ENCODE measurements around the gene MAT1A.
"Not testable (repeated sequence)": the region's sequence is repeated elsewhere in the genome, so short reads cannot be mapped to it uniquely, and the experiment has no call there.

The MAT1A gene

GRCh38 chr10:80289451-80290287, at the start of gene MAT1A:
Gene MAT1A (minus strand): TSS chr10:80289658. CDS start chr10:80289423, 235 bp downstream.
- no peak for DNase-seq

- DNase-seq = no peak
These were observed 44.5 kb upstream of the MAT1A start for GRCh38 chr10:80333983-80334382.

- no peak for DNase-seq
These were observed 35.5 kb upstream of the MAT1A start for GRCh38 chr10:80324891-80325364.

GRCh38 chr10:80324086-80324485, 34.6 kb upstream of the MAT1A start:
- no peak for DNase-seq

- DNase-seq = no peak
These were observed 33.9 kb upstream of the MAT1A start for GRCh38 chr10:80323311-80323710.

GRCh38 chr10:80322711-80323110, 33.3 kb upstream of the MAT1A start:
- DNase-seq = no peak

- no peak for DNase-seq
These were observed 32.7 kb upstream of the MAT1A start for GRCh38 chr10:80322158-80322557.

GRCh38 chr10:80321183-80321582, 31.7 kb upstream of the MAT1A start:
- DNase-seq = no peak

- DNase-seq = no peak
These were observed 30.9 kb upstream of the MAT1A start for GRCh38 chr10:80320377-80320776.

- no peak for DNase-seq
These were observed 30.4 kb upstream of the MAT1A start for GRCh38 chr10:80319725-80320290.

GRCh38 chr10:80319318-80319717, 29.9 kb upstream of the MAT1A start:
- no peak for DNase-seq

GRCh38 chr10:80318742-80319141, 29.3 kb upstream of the MAT1A start:
- no peak for DNase-seq

- DNase-seq = no peak
These were observed 25.9 kb upstream of the MAT1A start for GRCh38 chr10:80315391-80315790.

GRCh38 chr10:80313523-80313922, 24.1 kb upstream of the MAT1A start:
- DNase-seq = no peak

- not testable (repeated sequence) for DNase-seq
These were observed 16.5 kb upstream of the MAT1A start for GRCh38 chr10:80305989-80306388.

- DNase-seq = no peak
These were observed 7.5 kb upstream of the MAT1A start for GRCh38 chr10:80296942-80297341.

GRCh38 chr10:80292607-80293239, 3.3 kb upstream of the MAT1A start:
- DNase-seq = no peak

GRCh38 chr10:80290474-80291220, 1.2 kb upstream of the MAT1A start:
- no peak for DNase-seq

- no peak for DNase-seq
These were observed 609 bp downstream of the MAT1A start for GRCh38 chr10:80288849-80289248.

GRCh38 chr10:80284522-80284921, 4.9 kb downstream of the MAT1A start:
- DNase-seq = no peak

- no peak for DNase-seq
These were observed 5.8 kb downstream of the MAT1A start for GRCh38 chr10:80283536-80284199.

GRCh38 chr10:80283119-80283518, 6.3 kb downstream of the MAT1A start:
- no peak for DNase-seq
